Forelimb muscle (tissue), 1 donor: ENCODE measurements around the gene GIGYF2. TPM values are rescaled to one million over a fixed set of nuclear protein-coding genes. Genes with fewer than 3 reads are reported as not detected.
"Not testable (repeated sequence)": the region's sequence is repeated elsewhere in the genome, so short reads cannot be mapped to it uniquely, and the experiment has no call there.

ENCODE experiments used
- DNase-seq: peaks from one replicate; pipeline ENCODE4 v3.0.0-alpha.2; 2013; ENCODE audit warnings: low read depth
- polyA plus RNA-seq: library from polyadenylated mRNA; unstranded; fragments of 120-200 nt; gene quantifications from one replicate; pipeline ENCODE4 v1.2.1, GENCODE V29; 2013; ENCODE audit not compliant: insufficient read length

Gene GIGYF2
- polyA plus RNA-seq, 1 donor = 39.0 TPM

- no peak for DNase-seq
Measured at GRCh38 chr2:232891621-232892071, 194.5 kb downstream of the GIGYF2 start.

- no peak for DNase-seq
Measured at GRCh38 chr2:232892221-232892620, 195.1 kb downstream of the GIGYF2 start.

GRCh38 chr2:232892843-232893242 is 195.7 kb downstream of the GIGYF2 start:
- no peak for DNase-seq

- DNase-seq = no peak
Measured at GRCh38 chr2:232893834-232894233, 196.7 kb downstream of the GIGYF2 start.

GRCh38 chr2:232894251-232894650 is 197.1 kb downstream of the GIGYF2 start:
- DNase-seq = no peak

- DNase-seq = no peak
Measured at GRCh38 chr2:232894746-232895145, 197.6 kb downstream of the GIGYF2 start.

GRCh38 chr2:232896111-232896510 is 199.0 kb downstream of the GIGYF2 start:
- DNase-seq = no peak

GRCh38 chr2:232896720-232897597 is 199.8 kb downstream of the GIGYF2 start:
- DNase-seq = no peak

- no peak for DNase-seq
Measured at GRCh38 chr2:232897598-232898408, 200.7 kb downstream of the GIGYF2 start.

GRCh38 chr2:232898592-232899543 is 201.7 kb downstream of the GIGYF2 start:
- DNase-seq = peak; percentile 32

- no peak for DNase-seq
Measured at GRCh38 chr2:232900811-232901735, 203.9 kb downstream of the GIGYF2 start.

GRCh38 chr2:232901736-232902578 is 204.8 kb downstream of the GIGYF2 start:
- DNase-seq = no peak

GRCh38 chr2:232903989-232904388 is 206.9 kb downstream of the GIGYF2 start:
- no peak for DNase-seq

GRCh38 chr2:232906867-232907717 is 210.0 kb downstream of the GIGYF2 start:
- not testable (repeated sequence) for DNase-seq

- not testable (repeated sequence) for DNase-seq
Measured at GRCh38 chr2:232907718-232908085, 210.6 kb downstream of the GIGYF2 start.

- DNase-seq = no peak
Measured at GRCh38 chr2:232908695-232909094, 211.6 kb downstream of the GIGYF2 start.
